Glutamatergic neuron (in vitro differentiated cells): Measurements from ENCODE around the gene SULT2B1. TPM values are rescaled to one million over a fixed set of nuclear protein-coding genes. Genes with fewer than 3 reads are reported as not detected.

Source experiments
- DNase-seq: peaks from one replicate; pipeline ENCODE4 v3.0.0; 2022
- H3K27ac Mint-ChIP-seq: one replicate; pipeline ENCODE4 v1.8.0; 2020; ENCODE audit warnings: mild to moderate bottlenecking, mixed read lengths, inconsistent platforms; ENCODE audit not compliant: unreplicated experiment
- H3K27me3 Mint-ChIP-seq: one replicate; pipeline ENCODE4 v1.8.0; 2020; ENCODE audit warnings: mild to moderate bottlenecking, moderate library complexity, mixed read lengths, inconsistent platforms; ENCODE audit not compliant: unreplicated experiment
- H3K36me3 Mint-ChIP-seq: one replicate; pipeline ENCODE4 v1.8.0; 2020; ENCODE audit warnings: mild to moderate bottlenecking, mixed read lengths, inconsistent platforms; ENCODE audit not compliant: unreplicated experiment
- H3K4me1 Mint-ChIP-seq: one replicate; pipeline ENCODE4 v1.8.0; 2020; ENCODE audit warnings: mild to moderate bottlenecking, low read depth, mixed read lengths, inconsistent platforms; ENCODE audit not compliant: unreplicated experiment
- H3K4me3 Mint-ChIP-seq: one replicate; pipeline ENCODE4 v1.8.0; 2020; ENCODE audit warnings: mild to moderate bottlenecking, mixed read lengths, inconsistent platforms; ENCODE audit not compliant: unreplicated experiment
- H3K9me3 Mint-ChIP-seq: one replicate; pipeline ENCODE4 v1.8.0; 2020; ENCODE audit warnings: mild to moderate bottlenecking, moderate library complexity, mixed read lengths, inconsistent platforms; ENCODE audit not compliant: unreplicated experiment
- CTCF ChIP-seq: fragments of 200-600 bp; sonication (generic); IDR thresholded peaks from one replicate; pipeline ENCODE4 v1.5.0; 2021; ENCODE audit not compliant: partially characterized antibody, unreplicated experiment
- total RNA-seq: library from RNA; stranded (reverse); fragmentation: NEBNext Ultra II Directional; extraction: Animal tissue kit (Norgen Biotek cat#: 25700); gene quantifications from one replicate; pipeline ENCODE4 v1.2.1, GENCODE V29; 2021; ENCODE audit not compliant: unreplicated experiment

The SULT2B1 gene
- total RNA-seq, 1 donor from 2014 or later: not detected

DNA sequence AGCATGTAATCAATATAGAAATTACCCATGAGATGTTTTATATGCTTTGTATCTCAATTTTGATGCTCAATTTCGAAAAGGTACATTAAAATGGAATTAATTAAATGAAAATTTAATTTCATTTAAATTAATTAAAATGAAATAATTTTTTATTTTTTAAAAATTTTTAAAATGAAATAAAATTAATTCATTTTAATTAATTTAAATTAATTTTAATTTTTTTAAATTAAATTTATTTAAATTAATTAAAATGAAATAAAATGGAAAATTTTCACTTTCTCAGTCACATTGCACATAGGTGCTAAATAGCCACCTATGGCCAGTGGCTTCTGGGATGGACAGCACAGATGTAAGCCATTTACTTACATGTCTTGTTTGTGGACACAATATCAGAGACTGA is 4.2 kb upstream of the SULT2B1 start:
- Mint-ChIP-seq H3K36me3 (no peaks in the 10 kb centered on the region), H3K27me3 (no peaks in the 10 kb centered on the region), H3K4me3 (no peak overlapping the region), H3K27ac (no peak overlapping the region), H3K9me3 (no peaks in the 10 kb centered on the region), H3K4me1 (no peaks in the 10 kb centered on the region)
- DNase-seq: no peak
- no peak for TF ChIP-seq CTCF

DNA sequence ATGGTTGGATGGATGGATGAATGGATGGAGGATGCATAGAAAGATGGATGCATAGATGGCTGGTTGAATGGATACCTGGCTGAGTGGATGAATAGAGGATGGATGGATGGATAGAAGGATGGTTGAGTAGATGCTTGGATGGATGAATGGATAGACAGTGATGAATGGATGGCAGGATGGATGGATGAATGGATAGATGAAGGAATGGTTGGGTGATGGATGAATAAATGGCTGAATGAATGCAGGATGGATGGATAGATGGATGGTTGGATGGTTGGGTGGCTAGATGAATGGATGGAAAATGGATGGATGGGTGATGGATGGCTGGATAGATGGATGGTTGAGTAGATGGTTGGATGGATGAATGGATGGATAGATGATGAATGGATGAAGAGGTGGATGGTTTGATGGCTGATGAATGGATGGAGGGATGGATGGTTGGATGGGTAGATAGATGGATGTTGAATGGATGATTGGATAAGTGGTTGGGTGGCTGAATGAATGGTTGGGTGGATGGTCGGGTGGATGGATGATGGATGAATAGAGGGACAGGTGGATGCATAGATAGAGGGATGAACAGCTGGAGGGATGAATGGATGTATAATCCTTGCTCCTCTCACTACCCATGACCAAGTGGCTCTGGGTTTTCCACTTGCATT is 3.6 kb upstream of the SULT2B1 start:
- H3K27me3 Mint-ChIP-seq: no peaks in the 10 kb centered on the region
- H3K36me3 Mint-ChIP-seq: no peaks in the 10 kb centered on the region
- no peak overlapping the region for H3K4me3 Mint-ChIP-seq
- H3K4me1 Mint-ChIP-seq: no peaks in the 10 kb centered on the region
- DNase-seq: no peak
- no peak overlapping the region for H3K27ac Mint-ChIP-seq
- H3K9me3 Mint-ChIP-seq: no peaks in the 10 kb centered on the region
- TF ChIP-seq CTCF: no peak

DNA sequence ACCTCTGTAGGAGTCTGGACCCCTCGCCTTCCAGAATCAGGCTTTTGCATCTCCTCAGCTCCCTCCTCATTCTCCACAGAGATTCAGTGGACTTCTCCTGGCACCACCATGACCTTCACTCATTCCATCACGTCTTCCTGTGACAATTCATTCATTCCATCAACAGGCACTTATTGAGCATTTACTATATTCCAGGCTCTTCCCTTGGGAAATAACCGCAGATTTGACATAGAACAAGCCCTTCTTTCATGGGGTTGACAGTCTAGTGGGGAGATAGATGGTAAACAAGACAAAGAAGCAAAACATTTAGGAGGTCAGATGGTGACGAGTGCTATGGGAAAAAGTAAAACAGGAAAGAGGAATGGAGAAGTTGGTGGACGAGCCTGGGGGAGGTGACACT is 2.6 kb upstream of the SULT2B1 start:
- no peaks in the 10 kb centered on the region for H3K9me3 Mint-ChIP-seq
- no peak overlapping the region for H3K4me3 Mint-ChIP-seq
- no peak overlapping the region for H3K27ac Mint-ChIP-seq
- no peak for TF ChIP-seq CTCF
- DNase-seq: no peak
- no peaks in the 10 kb centered on the region for H3K4me1 Mint-ChIP-seq
- H3K27me3 Mint-ChIP-seq: no peaks in the 10 kb centered on the region
- H3K36me3 Mint-ChIP-seq: no peaks in the 10 kb centered on the region

DNA sequence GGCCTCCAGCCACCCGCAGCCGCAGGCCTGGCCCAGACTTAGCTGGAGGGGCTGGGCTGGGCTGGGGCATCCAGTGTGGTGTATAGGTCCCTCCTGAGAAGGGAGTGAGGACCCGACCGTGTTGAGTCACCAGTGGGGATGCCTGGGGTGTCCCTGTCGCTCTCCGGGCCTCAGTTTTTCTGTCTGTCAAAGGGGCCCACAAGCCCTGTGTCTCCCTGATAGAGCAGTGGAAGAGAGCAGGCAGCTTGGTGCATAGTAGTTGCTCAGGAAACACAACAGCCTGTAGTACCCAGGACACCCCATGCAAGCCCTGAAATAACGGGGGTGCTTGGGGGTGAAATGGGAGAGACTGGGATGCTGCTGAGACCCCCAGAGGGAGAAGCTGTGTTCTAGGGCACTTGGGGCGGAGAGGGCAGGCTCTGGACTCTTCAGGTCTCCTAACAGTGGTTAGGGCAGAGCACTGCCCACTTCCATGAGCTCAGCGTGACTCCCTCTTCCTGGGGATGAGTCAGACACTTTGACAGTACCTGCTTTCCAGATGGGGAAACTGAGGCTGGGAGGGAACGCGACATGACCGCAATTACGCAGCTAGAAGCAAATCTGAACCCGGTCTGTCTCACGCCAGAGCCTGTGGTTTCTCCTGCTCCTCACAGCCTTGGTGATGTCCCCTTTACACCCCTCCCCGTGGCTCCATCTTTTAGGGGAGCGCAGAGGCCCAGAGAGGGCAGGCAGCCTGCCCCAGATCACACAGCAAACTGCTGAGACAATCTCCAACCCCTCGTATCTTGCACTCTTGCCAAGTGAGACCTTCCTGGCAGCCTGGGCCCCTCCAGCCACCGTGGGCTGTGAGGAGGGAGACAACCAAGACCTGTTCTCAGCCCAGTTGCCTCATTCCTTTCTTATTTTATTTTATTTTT is 692 bp downstream of the SULT2B1 start:
- Mint-ChIP-seq H3K36me3 (no peaks in the 10 kb centered on the region), H3K4me1 (no peaks in the 10 kb centered on the region), H3K27me3 (peaks cover 4% of the 10 kb centered on the region), H3K27ac (no peak overlapping the region), H3K9me3 (peaks cover 2% of the 10 kb centered on the region), H3K4me3 (no peak overlapping the region)
- TF ChIP-seq CTCF: no peak
- no peak for DNase-seq
